Right renal pelvis (tissue), 4 donors: ENCODE data around the gene IL21R. TPM values are rescaled to one million over a fixed set of nuclear protein-coding genes. Genes with fewer than 3 reads are reported as not detected.
"Not testable (repeated sequence)": the region's sequence is repeated elsewhere in the genome, so short reads cannot be mapped to it uniquely, and the experiment has no call there.

Experiments
- DNase-seq, 4 donors: peaks; one replicate each; pipeline ENCODE4 v3.0.0-alpha.2; 2013; ENCODE audit warnings: low read depth in 4 of 4, low spot score in 3 of 4, missing footprints in 1 of 4
- polyA plus RNA-seq, 4 donors: library from polyadenylated mRNA; unstranded; fragments of 120-200 nt; gene quantifications; one replicate each; pipeline ENCODE4 v1.2.1, GENCODE V29; 2013; ENCODE audit not compliant: insufficient read length in 4 of 4

Gene IL21R
- polyA plus RNA-seq, 4 donors = 0.11 to 0.19 (median 0.15) TPM

- DNase-seq = no peak
Observed at GRCh38 chr16:27439271-27440018, 37.5 kb downstream of the IL21R start.

- DNase-seq = no peak
Observed at GRCh38 chr16:27441276-27441675, 39.3 kb downstream of the IL21R start.

- DNase-seq = no peak
Observed at GRCh38 chr16:27441998-27442397, 40.0 kb downstream of the IL21R start.

GRCh38 chr16:27444015-27444414, 42.0 kb downstream of the IL21R start:
- DNase-seq = no peak

- no peak for DNase-seq
Observed at GRCh38 chr16:27444470-27444869, 42.5 kb downstream of the IL21R start.

- no peak for DNase-seq
Observed at GRCh38 chr16:27445502-27446175, 43.7 kb downstream of the IL21R start.

GRCh38 chr16:27446721-27447120, 44.7 kb downstream of the IL21R start:
- DNase-seq = no peak

GRCh38 chr16:27447301-27447700, 45.3 kb downstream of the IL21R start:
- no peak for DNase-seq

GRCh38 chr16:27448532-27449433, 46.8 kb downstream of the IL21R start:
- no peak for DNase-seq

- DNase-seq = no peak
Observed at GRCh38 chr16:27449434-27450195, 47.6 kb downstream of the IL21R start.

GRCh38 chr16:27450196-27450549, 48.2 kb downstream of the IL21R start:
- no peak for DNase-seq

- DNase-seq = no peak
Observed at GRCh38 chr16:27452569-27453493, 50.9 kb downstream of the IL21R start.

- no peak for DNase-seq
Observed at GRCh38 chr16:27453494-27453825, 51.5 kb downstream of the IL21R start.

- DNase-seq = no peak
Observed at GRCh38 chr16:27455700-27456099, 53.7 kb downstream of the IL21R start.

- not testable (repeated sequence) for DNase-seq
Observed at GRCh38 chr16:27457605-27457900, 55.6 kb downstream of the IL21R start.

GRCh38 chr16:27458258-27458657, 56.3 kb downstream of the IL21R start:
- DNase-seq = no peak

GRCh38 chr16:27458987-27459688, 57.2 kb downstream of the IL21R start:
- no peak for DNase-seq

- DNase-seq = no peak
Observed at GRCh38 chr16:27460213-27460612, 58.2 kb downstream of the IL21R start.
